Gastrocnemius medialis (tissue), 4 donors: ENCODE results near the gene BCAP31.

Source experiments
- POLR2A ChIP-seq, 2 donors: fragments of 450-650 bp; IDR thresholded peaks; one replicate each; pipeline ENCODE4 v1.6.1; 2017; ENCODE audit warnings: antibody characterized with exemption in 2 of 2, mild to moderate bottlenecking in 2 of 2, moderate library complexity in 2 of 2
- TF ChIP-seq, protein P1 (sequence below), 5 experiments: fragments of 450-650 bp in 3 of 5; fragments of 200-600 bp in 2 of 5; sonication (generic) in 2 of 5; IDR thresholded peaks in 4 of 5; conservative IDR thresholded peaks in 1 of 5; 1 replicate in 4 of 5; 2 replicates in 1 of 5; pipeline ENCODE4 v1.5.1; 2016 to 2019; ENCODE audit warnings: antibody characterized with exemption in 5 of 5, mild to moderate bottlenecking in 3 of 5, moderate library complexity in 3 of 5

DNA sequence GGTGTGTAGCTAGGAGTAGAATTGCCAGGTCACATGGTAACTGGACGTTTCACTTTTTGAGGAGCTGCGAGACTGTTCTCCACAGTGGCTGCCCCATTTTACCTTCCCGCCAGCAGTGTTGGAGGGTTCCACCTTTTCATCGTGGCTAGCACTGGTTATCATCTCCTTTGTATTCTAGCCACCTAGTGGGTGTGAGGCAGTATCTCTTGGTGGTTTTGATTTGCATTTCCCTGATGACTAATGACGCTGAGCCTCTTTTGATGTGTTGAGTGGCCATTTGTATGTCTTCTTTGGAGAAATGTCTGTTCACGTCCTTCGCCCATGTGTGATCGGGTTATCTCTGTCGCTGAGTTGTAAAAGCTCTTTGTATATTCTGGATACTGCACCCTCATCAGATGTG is 11.1 kb upstream of the BCAP31 start:
- TF ChIP-seq, protein P1, sequence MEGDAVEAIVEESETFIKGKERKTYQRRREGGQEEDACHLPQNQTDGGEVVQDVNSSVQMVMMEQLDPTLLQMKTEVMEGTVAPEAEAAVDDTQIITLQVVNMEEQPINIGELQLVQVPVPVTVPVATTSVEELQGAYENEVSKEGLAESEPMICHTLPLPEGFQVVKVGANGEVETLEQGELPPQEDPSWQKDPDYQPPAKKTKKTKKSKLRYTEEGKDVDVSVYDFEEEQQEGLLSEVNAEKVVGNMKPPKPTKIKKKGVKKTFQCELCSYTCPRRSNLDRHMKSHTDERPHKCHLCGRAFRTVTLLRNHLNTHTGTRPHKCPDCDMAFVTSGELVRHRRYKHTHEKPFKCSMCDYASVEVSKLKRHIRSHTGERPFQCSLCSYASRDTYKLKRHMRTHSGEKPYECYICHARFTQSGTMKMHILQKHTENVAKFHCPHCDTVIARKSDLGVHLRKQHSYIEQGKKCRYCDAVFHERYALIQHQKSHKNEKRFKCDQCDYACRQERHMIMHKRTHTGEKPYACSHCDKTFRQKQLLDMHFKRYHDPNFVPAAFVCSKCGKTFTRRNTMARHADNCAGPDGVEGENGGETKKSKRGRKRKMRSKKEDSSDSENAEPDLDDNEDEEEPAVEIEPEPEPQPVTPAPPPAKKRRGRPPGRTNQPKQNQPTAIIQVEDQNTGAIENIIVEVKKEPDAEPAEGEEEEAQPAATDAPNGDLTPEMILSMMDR (IDR thresholded peaks at IDR 0.05 in 4 of 5, conservative IDR thresholded peaks at IDR 0.05 in 1 of 5), result no peak
- TF ChIP-seq POLR2A (IDR thresholded peaks at IDR 0.05), result no peak
